IPS-11a (cell line): ENCODE results near the gene MKI67.

ENCODE experiments used
- H3K4me3 ChIP-seq: one replicate; pipeline ENCODE4 v1.5.1; 2013; ENCODE audit warnings: low read depth, low read length, control low read depth

The MKI67 gene

DNA sequence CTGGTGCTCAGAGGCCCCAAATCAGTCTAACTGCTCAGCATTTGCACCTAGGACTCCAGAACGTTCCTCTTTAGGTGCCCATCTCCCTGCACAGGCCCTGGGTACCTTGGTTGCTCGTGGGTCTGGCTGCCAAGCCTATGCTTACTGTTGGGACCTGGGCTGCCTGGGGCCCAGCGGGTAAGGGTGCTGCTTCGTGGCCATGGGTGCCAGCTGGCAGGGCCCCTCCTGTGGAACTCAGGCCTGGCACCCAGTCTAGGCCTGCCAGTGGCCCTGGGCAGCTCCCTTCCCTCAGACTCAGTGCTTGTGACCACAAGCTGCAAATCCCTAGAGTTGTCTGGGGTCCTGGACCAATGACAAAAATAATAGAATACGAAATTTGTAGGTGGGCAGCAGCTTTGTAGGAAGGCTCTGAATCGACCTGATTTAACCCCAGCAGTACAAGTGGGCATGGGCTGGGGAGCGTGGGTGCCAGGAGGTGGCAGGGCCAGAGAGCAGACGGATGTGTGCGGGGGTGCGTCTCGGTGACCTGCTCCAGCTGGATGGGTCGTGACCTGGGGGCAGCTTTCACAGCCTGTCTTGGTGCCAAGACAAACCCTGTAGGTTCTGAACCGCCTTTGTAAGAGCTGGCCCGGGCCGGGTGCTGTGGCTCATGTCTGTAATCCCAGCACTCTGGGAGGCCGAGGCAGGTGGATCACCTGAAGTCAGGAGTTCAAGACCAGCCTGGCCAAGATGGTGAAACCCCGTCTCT lies 69.7 kb downstream of the MKI67 start:
- H3K4me3 ChIP-seq, result no peak overlapping the region

DNA sequence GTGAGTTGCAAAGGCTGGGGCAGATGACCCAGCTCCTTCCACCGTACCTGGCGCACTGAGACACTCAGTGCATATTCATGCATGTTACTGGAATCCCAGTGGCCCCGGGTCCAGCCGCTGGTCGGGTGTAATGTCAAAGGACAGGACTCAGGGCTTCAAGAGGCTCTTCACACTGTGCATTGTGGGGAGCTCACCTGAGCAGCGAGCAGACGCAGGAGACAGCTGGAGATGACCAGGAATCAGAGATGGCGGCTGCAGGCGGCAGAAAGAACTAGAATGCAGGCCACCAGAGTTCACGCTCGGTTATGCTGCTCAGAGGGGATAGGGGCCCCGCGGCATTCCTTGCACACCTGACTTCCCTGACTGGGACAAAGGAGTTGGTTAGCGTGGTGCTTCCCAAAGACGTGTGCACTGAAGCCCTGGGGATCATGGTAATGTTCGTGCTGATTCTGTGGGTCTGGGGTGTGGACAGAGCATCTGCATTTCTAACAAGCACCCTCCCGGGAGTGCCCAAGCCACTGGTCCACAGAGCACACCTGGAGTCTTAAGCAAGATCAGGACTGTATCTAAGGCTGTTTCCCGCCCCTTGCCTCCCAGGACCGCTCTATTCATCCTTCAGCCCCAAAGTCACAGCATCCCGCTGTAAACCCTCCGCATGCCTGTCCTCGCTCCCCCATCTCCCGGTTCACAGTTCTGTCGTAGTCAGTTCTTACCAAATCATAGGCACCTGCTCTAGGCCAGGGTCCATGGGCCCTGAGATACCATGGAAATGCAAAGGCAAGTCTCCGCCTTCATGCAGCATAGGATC lies 71.0 kb downstream of the MKI67 start:
- no peak overlapping the region for H3K4me3 ChIP-seq

- no peak overlapping the region for H3K4me3 ChIP-seq
These were observed 71.9 kb downstream of the MKI67 start for GRCh38 chr10:128054163-128054970.

- no peak overlapping the region for H3K4me3 ChIP-seq
These were observed 72.9 kb downstream of the MKI67 start for GRCh38 chr10:128053356-128053755.

- H3K4me3 ChIP-seq, result no peak overlapping the region
These were observed 73.5 kb downstream of the MKI67 start for GRCh38 chr10:128052696-128053095.

GRCh38 chr10:128051548-128051947 lies 74.7 kb downstream of the MKI67 start:
- no peak overlapping the region for H3K4me3 ChIP-seq

DNA sequence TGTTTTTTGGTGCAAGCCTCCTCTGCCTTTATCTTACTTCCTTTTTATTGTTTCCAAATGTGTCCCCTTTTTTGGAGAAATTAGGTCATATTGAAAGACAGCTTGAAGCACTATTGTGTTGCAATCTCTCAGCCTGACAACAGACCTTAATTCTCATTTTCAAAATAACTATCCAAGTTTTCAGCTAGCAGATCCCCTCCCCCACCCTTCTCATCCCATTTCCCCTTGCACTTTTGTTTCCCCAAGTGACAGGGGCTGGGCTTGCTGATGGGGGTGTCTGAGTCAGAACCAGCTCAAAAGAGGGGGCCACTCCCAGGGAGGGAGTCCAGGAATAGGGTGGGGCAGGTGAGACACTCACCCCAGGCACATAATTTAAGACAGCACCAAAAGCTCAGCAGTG lies 75.3 kb downstream of the MKI67 start:
- H3K4me3 ChIP-seq, result no peak overlapping the region

GRCh38 chr10:128050121-128050516 lies 76.1 kb downstream of the MKI67 start:
- H3K4me3 ChIP-seq, result no peak overlapping the region

DNA sequence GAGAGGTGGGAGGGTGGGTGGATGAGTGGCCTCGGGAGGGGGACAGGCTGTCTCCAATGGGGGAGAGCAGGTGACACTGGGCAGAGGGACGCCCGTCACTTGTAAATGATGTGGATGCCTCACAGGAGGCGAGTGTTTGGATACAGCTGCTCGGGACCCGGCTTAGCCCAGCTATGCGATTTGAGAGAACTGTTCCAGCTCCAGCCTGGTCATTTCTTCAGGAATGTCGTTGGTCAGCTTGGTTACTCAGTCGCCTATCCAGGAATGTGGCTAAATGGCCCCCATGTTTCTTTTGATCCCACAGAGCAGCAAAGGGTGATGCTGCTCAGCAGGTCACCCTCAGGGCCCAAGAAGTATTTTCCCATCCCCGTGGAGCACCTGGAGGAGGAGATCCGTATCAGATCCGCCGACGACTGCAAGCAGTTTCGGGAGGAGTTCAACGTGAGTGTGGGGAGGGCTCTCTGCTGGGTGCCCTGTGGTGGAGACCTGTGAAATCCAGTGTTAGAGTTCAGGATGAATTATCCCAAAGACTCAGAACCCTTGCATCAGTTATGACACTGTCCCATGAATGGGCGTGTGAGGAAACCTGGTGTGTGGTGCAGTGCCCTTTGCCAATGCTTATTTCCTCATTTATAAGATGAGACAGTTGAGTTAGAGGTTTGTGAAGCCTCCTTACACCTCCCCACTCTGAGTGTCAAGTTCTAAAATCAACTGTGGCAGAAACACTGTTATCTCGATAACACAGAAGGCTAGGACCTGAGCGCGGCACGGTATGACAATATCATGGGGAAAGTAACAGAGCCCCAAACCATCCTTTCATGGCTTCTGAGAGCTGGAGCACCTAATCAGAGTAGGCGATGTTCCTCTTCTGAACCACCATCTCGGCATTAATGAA lies 76.8 kb downstream of the MKI67 start:
- no peak overlapping the region for H3K4me3 ChIP-seq

GRCh38 chr10:128048819-128049210 lies 77.4 kb downstream of the MKI67 start:
- no peak overlapping the region for H3K4me3 ChIP-seq

GRCh38 chr10:128047991-128048818 lies 78.0 kb downstream of the MKI67 start:
- no peak overlapping the region for H3K4me3 ChIP-seq

- no peak overlapping the region for H3K4me3 ChIP-seq
These were observed 78.9 kb downstream of the MKI67 start for GRCh38 chr10:128047351-128047750.

DNA sequence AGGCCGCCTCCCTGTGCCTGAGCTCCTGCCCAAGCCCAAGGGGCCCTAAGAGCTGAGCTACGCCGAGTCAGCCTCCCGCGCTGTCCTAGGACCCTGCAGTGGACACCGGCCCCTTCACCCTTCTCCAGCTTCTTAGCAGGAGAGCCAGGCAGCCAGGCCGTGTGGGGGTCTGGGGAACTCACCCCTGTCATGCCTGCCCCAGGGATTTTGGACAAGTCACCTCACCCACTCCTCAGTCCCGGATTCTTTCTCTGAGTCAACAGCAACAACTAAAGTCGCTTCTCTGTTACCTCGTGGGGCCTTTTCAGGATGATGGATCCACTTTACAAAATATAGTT lies 79.3 kb downstream of the MKI67 start:
- H3K4me3 ChIP-seq, result no peak overlapping the region
